ENCODE data around the gene USP32. TPM values are rescaled to one million over a fixed set of nuclear protein-coding genes. Genes with fewer than 3 reads are reported as not detected.

USP32 gene
- total and polyA plus RNA-seq, 2 of the 8 experiments (the other 6 are each of a cell fraction or from before 2014, with no cell fraction given) = 29.6 to 112 TPM

DNA sequence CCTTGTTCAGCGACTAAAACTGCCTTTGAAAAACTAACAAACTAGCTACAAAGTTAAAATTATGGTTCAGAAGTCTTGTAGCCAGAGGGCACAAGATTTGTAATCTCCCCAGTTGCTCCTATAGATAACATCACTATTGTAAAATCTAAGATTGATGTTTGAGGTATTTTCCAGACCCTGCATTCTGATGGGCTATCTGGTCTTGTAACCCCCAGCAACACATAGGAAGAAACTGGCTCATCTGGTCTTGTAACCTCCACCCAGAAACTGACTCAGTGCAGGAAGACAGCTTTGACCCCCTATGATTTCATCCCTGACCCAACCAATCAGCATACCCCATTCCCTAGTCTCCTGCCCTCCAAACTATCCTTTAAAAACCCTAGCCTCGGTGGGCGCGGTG, 18.1 kb upstream of the USP32 start:
- H3K18ac ChIP-seq (ENCODE audit: extremely low read depth, low read length) = no peak overlapping the region
- no peak overlapping the region for H4K91ac ChIP-seq (replicated peaks; ENCODE audit: insufficient read length, low read length)
- H3K56ac ChIP-seq (replicated peaks; ENCODE audit: insufficient read length, low read depth, low read length) = no peak overlapping the region
- no peaks in the 10 kb centered on the region for H4K20me1 ChIP-seq (replicated peaks in 1 of 2; ENCODE audit: control insufficient read depth in 1 of 2, insufficient read depth in 2 of 2, low read length in 2 of 2)
- FAIRE-seq (no peak), DNase-seq (ENCODE audit: low read depth in 1 of 2, low spot score in 2 of 2) (no peak)
- H4K5ac ChIP-seq (ENCODE audit: insufficient read length, low read depth, low read length) = no peak overlapping the region
- no peaks in the 10 kb centered on the region for H3K79me1 ChIP-seq (ENCODE audit: low read depth, low read length)
- no peaks in the 10 kb centered on the region for H3K79me2 ChIP-seq (ENCODE audit: control insufficient read depth in 1 of 2, insufficient read depth in 2 of 2, low read length in 2 of 2)
- 94% methylated on average over 4 of the region's 4 CpGs; no CpG with 5 or more reads in 1 of the 2 experiments for WGBS, 2 experiments (ENCODE audit: extremely low coverage in 1 of 2, insufficient coverage in 1 of 2, insufficient read length in 1 of 2, insufficient replicate concordance in 2 of 2, low coverage in 1 of 2, low lambda C conversion rate in 2 of 2, missing lambda C conversion rate in 1 of 2)
- no peak overlapping the region for H3K4me2 ChIP-seq (ENCODE audit: insufficient read depth in 1 of 2, low read depth in 2 of 2, low read length in 2 of 2)
- no peaks in the 10 kb centered on the region for H3K36me3 ChIP-seq (ENCODE audit: control insufficient read depth in 2 of 4, insufficient read depth in 4 of 4, low read length in 3 of 4)
- no peak overlapping the region for H2BK5ac ChIP-seq (ENCODE audit: low read depth, low read length)
- H4K8ac ChIP-seq (ENCODE audit: extremely low read depth, insufficient read depth, low read length) = no peak overlapping the region
- H3K23me2 ChIP-seq (ENCODE audit: low read depth, low read length) = no peaks in the 10 kb centered on the region
- no peaks in the 10 kb centered on the region for H3K4me1 ChIP-seq (replicated peaks in 1 of 4; ENCODE audit: control insufficient read depth in 3 of 4, insufficient read depth in 4 of 4, low read length in 3 of 4)
- H3K9me3 ChIP-seq (ENCODE audit: insufficient read depth in 2 of 2, low read depth in 1 of 2, low read length in 1 of 2) = peaks cover 0 to 5% of the 10 kb centered on the region in 2 experiments; a peak in 1 of 4 replicates
- H2BK12ac ChIP-seq (ENCODE audit: low read depth, low read length) = no peak overlapping the region
- CTCF ChIA-PET (ENCODE audit: partially characterized antibody) = interaction anchor here (2.0 kb wide), 1 partner anchor 11 kb away, joined by 4 read pairs; no protein-coding TSS in a partner anchor
- H3K27ac ChIP-seq (ENCODE audit: low read depth, low read length) = no peak overlapping the region
- H3K27me3 ChIP-seq (replicated peaks in 1 of 4; ENCODE audit: control insufficient read depth in 3 of 4, extremely low read depth in 1 of 4, insufficient read depth in 3 of 4, low read length in 3 of 4) = no peaks in the 10 kb centered on the region
- H2BK120ac ChIP-seq (replicated peaks; ENCODE audit: low read depth, low read length) = no peak overlapping the region
- H3K4ac ChIP-seq (replicated peaks; ENCODE audit: insufficient read length, low read depth, low read length) = no peak overlapping the region
- H3K23ac ChIP-seq (ENCODE audit: insufficient read length) = no peak overlapping the region
- no peak overlapping the region for H2BK20ac ChIP-seq (ENCODE audit: low read length)
- H2AK5ac ChIP-seq (ENCODE audit: low read depth, low read length) = no peak overlapping the region
- no peak overlapping the region for H3K9ac ChIP-seq (replicated peaks in 1 of 4; ENCODE audit: extremely low read depth in 1 of 4, low read depth in 3 of 4, low read length in 3 of 4)
- no peak overlapping the region for H2BK15ac ChIP-seq (ENCODE audit: low read length)
- H3K14ac ChIP-seq (ENCODE audit: insufficient read length) = no peak overlapping the region
- H2AFZ ChIP-seq (ENCODE audit: low read length) = no peak overlapping the region
- no peak overlapping the region for H3K4me3 ChIP-seq (ENCODE audit: extremely low read depth in 1 of 4, insufficient read depth in 2 of 4, low read depth in 3 of 4, low read length in 4 of 4)
- POLR2A ChIA-PET (ENCODE audit: partially characterized antibody) = no interaction called here
- TF ChIP-seq GABPA (IDR thresholded peaks at IDR 0.05; ENCODE audit: borderline replicate concordance, insufficient read depth, low read length) (no peak), KDM5A (IDR thresholded peaks at IDR 0.05; ENCODE audit: low read length) (no peak)
